Measurements from ENCODE around the gene ASB10. TPM values are rescaled to one million over a fixed set of nuclear protein-coding genes. Genes with fewer than 3 reads are reported as not detected.

Gene ASB10
- total RNA-seq, 2 experiments from 2014 or later, result not detected

GRCh38 chr7:151209588-151209987, 22.5 kb upstream of the ASB10 start:
- DNase-seq, result no peak
- peaks cover 5% of the 10 kb centered on the region for H3K36me3 Mint-ChIP-seq (ENCODE audit: low read depth)
- no peak overlapping the region for H3K4me3 Mint-ChIP-seq
- intact Hi-C loops (cut with DNase I, micrococcal nuclease), result no loop called here
- ChIA-PET CTCF (interaction anchor here (0.6 kb wide), 1 partner anchor 44 kb away, joined by 3 read pairs; no protein-coding TSS in a partner anchor), POLR2A (no interaction called here)
- no peak overlapping the region for H3K27ac Mint-ChIP-seq
- ATAC-seq, result no peak
- H3K9me3 Mint-ChIP-seq (ENCODE audit: low read depth), result no peaks in the 10 kb centered on the region
- peaks cover 21% of the 10 kb centered on the region for H3K4me1 Mint-ChIP-seq
- peaks cover 2% of the 10 kb centered on the region for H3K27me3 Mint-ChIP-seq

- CTCF ChIA-PET, result no interaction called here
- no peak for ATAC-seq
- no peaks in the 10 kb centered on the region for H3K9me3 Mint-ChIP-seq (ENCODE audit: low read depth)
- peaks cover 21% of the 10 kb centered on the region for H3K4me1 Mint-ChIP-seq
- intact Hi-C loops (cut with DNase I, micrococcal nuclease), result no loop called here
- H3K27ac Mint-ChIP-seq, result no peak overlapping the region
- no peak for DNase-seq
- H3K27me3 Mint-ChIP-seq, result peaks cover 4% of the 10 kb centered on the region
- H3K36me3 Mint-ChIP-seq (ENCODE audit: low read depth), result peaks cover 4% of the 10 kb centered on the region
- POLR2A ChIA-PET, result no interaction called here
- H3K4me3 Mint-ChIP-seq, result no peak overlapping the region
These were observed 21.3 kb upstream of the ASB10 start for GRCh38 chr7:151208253-151208862.

GRCh38 chr7:151207804-151208203, 20.8 kb upstream of the ASB10 start:
- ChIA-PET POLR2A (no interaction called here), CTCF (no interaction called here)
- no peak overlapping the region for H3K4me3 Mint-ChIP-seq
- H3K9me3 Mint-ChIP-seq (ENCODE audit: low read depth), result no peaks in the 10 kb centered on the region
- DNase-seq (no peak), ATAC-seq (peak; percentile 11)
- no peak overlapping the region for H3K27ac Mint-ChIP-seq
- intact Hi-C loops (cut with DNase I, micrococcal nuclease), result no loop called here
- H3K27me3 Mint-ChIP-seq, result peaks cover 4% of the 10 kb centered on the region
- H3K4me1 Mint-ChIP-seq, result peaks cover 21% of the 10 kb centered on the region
- no peaks in the 10 kb centered on the region for H3K36me3 Mint-ChIP-seq (ENCODE audit: low read depth)

GRCh38 chr7:151207315-151207714, 20.3 kb upstream of the ASB10 start:
- ATAC-seq (peak; percentile 53), DNase-seq (no peak)
- ChIA-PET CTCF (interaction anchor here (1.4 kb wide), 1 partner anchor 119 kb away, joined by 3 read pairs; no protein-coding TSS in a partner anchor), POLR2A (no interaction called here)
- Mint-ChIP-seq H3K36me3 (ENCODE audit: low read depth) (no peaks in the 10 kb centered on the region), H3K27me3 (peaks cover 4% of the 10 kb centered on the region), H3K27ac (no peak overlapping the region), H3K9me3 (ENCODE audit: low read depth) (no peaks in the 10 kb centered on the region), H3K4me3 (no peak overlapping the region), H3K4me1 (peaks cover 21% of the 10 kb centered on the region)
- intact Hi-C loops (cut with DNase I, micrococcal nuclease), result no loop called here

GRCh38 chr7:151206914-151207313, 19.9 kb upstream of the ASB10 start:
- H3K4me3 Mint-ChIP-seq, result no peak overlapping the region
- ChIA-PET POLR2A (no interaction called here), CTCF (interaction anchor here (1.4 kb wide), 1 partner anchor 118 kb away, joined by 3 read pairs; no protein-coding TSS in a partner anchor)
- ATAC-seq (peak; percentile 24), DNase-seq (no peak)
- peaks cover 21% of the 10 kb centered on the region for H3K4me1 Mint-ChIP-seq
- no peaks in the 10 kb centered on the region for H3K36me3 Mint-ChIP-seq (ENCODE audit: low read depth)
- H3K27me3 Mint-ChIP-seq, result peaks cover 4% of the 10 kb centered on the region
- intact Hi-C loops (cut with DNase I, micrococcal nuclease), result no loop called here
- no peak overlapping the region for H3K27ac Mint-ChIP-seq
- no peaks in the 10 kb centered on the region for H3K9me3 Mint-ChIP-seq (ENCODE audit: low read depth)

- intact Hi-C loops (cut with DNase I, micrococcal nuclease), result no loop called here
- Mint-ChIP-seq H3K27ac (no peak overlapping the region), H3K36me3 (ENCODE audit: low read depth) (no peaks in the 10 kb centered on the region), H3K27me3 (peaks cover 4% of the 10 kb centered on the region), H3K4me1 (peaks cover 21% of the 10 kb centered on the region), H3K9me3 (ENCODE audit: low read depth) (no peaks in the 10 kb centered on the region), H3K4me3 (no peak overlapping the region)
- ATAC-seq (no peak), DNase-seq (no peak)
- POLR2A ChIA-PET, result no interaction called here
- CTCF ChIA-PET, result interaction anchor here (0.6 to 1.4 kb wide), 4 partner anchors 39 to 863 kb away, joined by 3 to 5 read pairs (median 3); no protein-coding TSS in a partner anchor
These were observed 18.7 kb upstream of the ASB10 start for GRCh38 chr7:151205730-151206129.

GRCh38 chr7:151204383-151205032, 17.5 kb upstream of the ASB10 start:
- ChIA-PET POLR2A (interaction anchor here (0.6 kb wide), 1 partner anchor 25 kb away, joined by 3 read pairs; no protein-coding TSS in a partner anchor), CTCF (no interaction called here)
- Mint-ChIP-seq H3K9me3 (ENCODE audit: low read depth) (no peaks in the 10 kb centered on the region), H3K27ac (no peak overlapping the region), H3K4me1 (peaks cover 21% of the 10 kb centered on the region), H3K36me3 (ENCODE audit: low read depth) (no peaks in the 10 kb centered on the region), H3K27me3 (peaks cover 4% of the 10 kb centered on the region), H3K4me3 (no peak overlapping the region)
- DNase-seq (no peak), ATAC-seq (no peak)
- intact Hi-C loops (cut with DNase I, micrococcal nuclease), result no loop called here

- Mint-ChIP-seq H3K4me3 (no peak overlapping the region), H3K9me3 (ENCODE audit: low read depth) (no peaks in the 10 kb centered on the region), H3K27me3 (peaks cover 4% of the 10 kb centered on the region), H3K4me1 (peaks cover 14% of the 10 kb centered on the region), H3K27ac (no peak overlapping the region), H3K36me3 (ENCODE audit: low read depth) (no peaks in the 10 kb centered on the region)
- DNase-seq (no peak), ATAC-seq (no peak)
- intact Hi-C loops (cut with DNase I, micrococcal nuclease), result no loop called here
- ChIA-PET POLR2A (no interaction called here), CTCF (interaction anchor here (0.6 to 0.7 kb wide), 2 partner anchors 9 to 70 kb away, joined by 3 read pairs; no protein-coding TSS in a partner anchor)
These were observed 15.8 kb upstream of the ASB10 start for GRCh38 chr7:151202836-151203235.

- Mint-ChIP-seq H3K27ac (no peak overlapping the region), H3K36me3 (ENCODE audit: low read depth) (no peaks in the 10 kb centered on the region), H3K27me3 (peaks cover 4% of the 10 kb centered on the region), H3K9me3 (ENCODE audit: low read depth) (no peaks in the 10 kb centered on the region), H3K4me3 (no peak overlapping the region), H3K4me1 (peaks cover 4% of the 10 kb centered on the region)
- intact Hi-C loops (cut with DNase I, micrococcal nuclease), result no loop called here
- POLR2A ChIA-PET, result no interaction called here
- CTCF ChIA-PET, result interaction anchor here (0.6 kb wide), 1 partner anchor 81 kb away, joined by 3 read pairs; no protein-coding TSS in a partner anchor
- ATAC-seq, result no peak
- no peak for DNase-seq
These were observed 14.7 kb upstream of the ASB10 start for GRCh38 chr7:151201751-151202150.

- intact Hi-C loops (cut with DNase I, micrococcal nuclease), result no loop called here
- Mint-ChIP-seq H3K4me3 (no peak overlapping the region), H3K4me1 (no peaks in the 10 kb centered on the region), H3K27me3 (peaks cover 4% of the 10 kb centered on the region), H3K36me3 (ENCODE audit: low read depth) (no peaks in the 10 kb centered on the region), H3K27ac (no peak overlapping the region), H3K9me3 (ENCODE audit: low read depth) (no peaks in the 10 kb centered on the region)
- POLR2A ChIA-PET, result no interaction called here
- ATAC-seq (no peak), DNase-seq (no peak)
- CTCF ChIA-PET, result interaction anchor here (0.6 kb wide), 1 partner anchor 81 kb away, joined by 3 read pairs; no protein-coding TSS in a partner anchor
These were observed 14.3 kb upstream of the ASB10 start for GRCh38 chr7:151201344-151201743.

- H3K9me3 Mint-ChIP-seq (ENCODE audit: low read depth), result no peaks in the 10 kb centered on the region
- CTCF ChIA-PET, result no interaction called here
- no peak overlapping the region for H3K27ac Mint-ChIP-seq
These were observed 12.1 kb upstream of the ASB10 start for GRCh38 chr7:151198945-151199848.

More at GRCh38 chr7:151198945-151199848, 12.1 kb upstream of the ASB10 start:
- POLR2A ChIA-PET, result interaction anchor here (1.1 kb wide), 1 partner anchor 12 kb away, joined by 4 read pairs; no protein-coding TSS in a partner anchor
- intact Hi-C loops (cut with DNase I, micrococcal nuclease), result no loop called here
- no peak for DNase-seq
- Mint-ChIP-seq H3K4me3 (no peak overlapping the region), H3K36me3 (ENCODE audit: low read depth) (no peaks in the 10 kb centered on the region), H3K4me1 (peaks cover under 1% of the 10 kb centered on the region), H3K27me3 (peaks cover 7% of the 10 kb centered on the region)
- no peak for ATAC-seq

Data from activated CD4-positive, alpha-beta T cell treated with anti-CD3 and anti-CD28 coated beads for 36 hours (primary cell).